ENCODE data around the gene PTPRZ1. TPM values are rescaled to one million over a fixed set of nuclear protein-coding genes. Genes with fewer than 3 reads are reported as not detected.

Gene PTPRZ1
- total RNA-seq, 3 donors from 2014 or later (not counting 1 experiment from before 2014, with no cell fraction given) = not detected

GRCh38 chr7:121832347-121832746 is 40.6 kb upstream of the PTPRZ1 start:
- TF ChIP-seq, protein P1, sequence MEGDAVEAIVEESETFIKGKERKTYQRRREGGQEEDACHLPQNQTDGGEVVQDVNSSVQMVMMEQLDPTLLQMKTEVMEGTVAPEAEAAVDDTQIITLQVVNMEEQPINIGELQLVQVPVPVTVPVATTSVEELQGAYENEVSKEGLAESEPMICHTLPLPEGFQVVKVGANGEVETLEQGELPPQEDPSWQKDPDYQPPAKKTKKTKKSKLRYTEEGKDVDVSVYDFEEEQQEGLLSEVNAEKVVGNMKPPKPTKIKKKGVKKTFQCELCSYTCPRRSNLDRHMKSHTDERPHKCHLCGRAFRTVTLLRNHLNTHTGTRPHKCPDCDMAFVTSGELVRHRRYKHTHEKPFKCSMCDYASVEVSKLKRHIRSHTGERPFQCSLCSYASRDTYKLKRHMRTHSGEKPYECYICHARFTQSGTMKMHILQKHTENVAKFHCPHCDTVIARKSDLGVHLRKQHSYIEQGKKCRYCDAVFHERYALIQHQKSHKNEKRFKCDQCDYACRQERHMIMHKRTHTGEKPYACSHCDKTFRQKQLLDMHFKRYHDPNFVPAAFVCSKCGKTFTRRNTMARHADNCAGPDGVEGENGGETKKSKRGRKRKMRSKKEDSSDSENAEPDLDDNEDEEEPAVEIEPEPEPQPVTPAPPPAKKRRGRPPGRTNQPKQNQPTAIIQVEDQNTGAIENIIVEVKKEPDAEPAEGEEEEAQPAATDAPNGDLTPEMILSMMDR (IDR thresholded peaks at IDR 0.05) = no peak
- no peak overlapping the region for H3K27ac ChIP-seq (ENCODE audit: low read length)
- Mint-ChIP-seq H3K4me3 (no peak overlapping the region), H3K4me1 (no peaks in the 10 kb centered on the region), H3K27me3 (ENCODE audit: low read depth in 2 of 2) (no peaks in the 10 kb centered on the region), H3K9me3 (peaks cover 6 to 8% of the 10 kb centered on the region in 2 donors), H3K27ac (no peak overlapping the region), H3K36me3 (no peaks in the 10 kb centered on the region)
- no peak overlapping the region for H3K4me3 ChIP-seq (ENCODE audit: low read length)
- H3K4me1 ChIP-seq (ENCODE audit: control insufficient read depth, insufficient read depth, low read length) = no peaks in the 10 kb centered on the region
- no peaks in the 10 kb centered on the region for H3K27me3 ChIP-seq (ENCODE audit: control insufficient read depth, insufficient read depth, low read length)
- intact Hi-C loops (cut with micrococcal nuclease) = no loop called here
- WGBS (ENCODE audit: insufficient coverage) = 94% methylated on average over 8 of the region's 8 CpGs
- ATAC-seq (no peak), DNase-seq (no peak)
- no peaks in the 10 kb centered on the region for H3K36me3 ChIP-seq (ENCODE audit: control insufficient read depth, insufficient read depth, low read length)
- no peaks in the 10 kb centered on the region for H3K9me3 ChIP-seq (ENCODE audit: control insufficient read depth, insufficient read depth, low read length)

- Histone ChIP-seq H3K9me3 (ENCODE audit: control insufficient read depth, insufficient read depth, low read length) (no peaks in the 10 kb centered on the region), H3K27ac (ENCODE audit: low read length) (no peak overlapping the region), H3K27me3 (ENCODE audit: control insufficient read depth, insufficient read depth, low read length) (no peaks in the 10 kb centered on the region), H3K4me1 (ENCODE audit: control insufficient read depth, insufficient read depth, low read length) (no peaks in the 10 kb centered on the region), H3K4me3 (ENCODE audit: low read length) (no peak overlapping the region), H3K36me3 (ENCODE audit: control insufficient read depth, insufficient read depth, low read length) (no peaks in the 10 kb centered on the region)
- H3K4me1 Mint-ChIP-seq = no peaks in the 10 kb centered on the region
- no peak overlapping the region for H3K4me3 Mint-ChIP-seq
- ATAC-seq (no peak), DNase-seq (no peak)
- H3K36me3 Mint-ChIP-seq = no peaks in the 10 kb centered on the region
- TF ChIP-seq, protein P1 (IDR thresholded peaks at IDR 0.05) = no peak
- intact Hi-C loops (cut with micrococcal nuclease) = no loop called here
- no peaks in the 10 kb centered on the region for H3K27me3 Mint-ChIP-seq (ENCODE audit: low read depth in 2 of 2)
- no peak overlapping the region for H3K27ac Mint-ChIP-seq
- H3K9me3 Mint-ChIP-seq = peaks cover 6 to 8% of the 10 kb centered on the region in 2 donors
These were observed 39.0 kb upstream of the PTPRZ1 start for GRCh38 chr7:121833991-121834390.

DNA sequence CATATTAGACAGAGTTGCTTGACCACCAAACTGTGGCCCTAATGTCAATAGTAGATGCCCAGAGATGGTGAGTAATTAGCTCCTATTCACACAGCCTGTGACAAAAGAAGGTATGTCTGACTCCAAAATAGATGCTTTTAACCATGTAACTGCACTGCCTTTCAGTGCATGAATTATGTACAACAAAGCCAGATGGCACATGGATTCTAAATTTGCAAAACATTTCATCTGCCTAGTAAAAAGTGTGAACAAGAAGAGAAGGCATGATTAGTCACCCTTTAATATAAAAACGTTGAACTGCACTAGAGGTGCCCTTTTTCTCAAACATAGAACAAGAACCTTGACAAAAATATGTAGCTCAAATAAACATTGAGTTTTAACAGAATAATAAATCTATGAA is 35.5 kb upstream of the PTPRZ1 start:
- no CpG with 5 or more reads among the region's 1 CpG for WGBS (ENCODE audit: insufficient coverage)
- intact Hi-C loops (cut with micrococcal nuclease) = no loop called here
- no peak overlapping the region for H3K4me3 Mint-ChIP-seq

GRCh38 chr7:121847041-121847440 is 25.9 kb upstream of the PTPRZ1 start:
- Histone ChIP-seq H3K4me1 (ENCODE audit: control insufficient read depth, insufficient read depth, low read length) (no peaks in the 10 kb centered on the region), H3K27ac (ENCODE audit: low read length) (no peak overlapping the region), H3K27me3 (ENCODE audit: control insufficient read depth, insufficient read depth, low read length) (no peaks in the 10 kb centered on the region), H3K4me3 (ENCODE audit: low read length) (no peak overlapping the region), H3K9me3 (ENCODE audit: control insufficient read depth, insufficient read depth, low read length) (no peaks in the 10 kb centered on the region), H3K36me3 (ENCODE audit: control insufficient read depth, insufficient read depth, low read length) (no peaks in the 10 kb centered on the region)
- intact Hi-C loops (cut with micrococcal nuclease) = no loop called here
- no peak overlapping the region for H3K27ac Mint-ChIP-seq
- TF ChIP-seq, protein P1 (IDR thresholded peaks at IDR 0.05) = no peak
- no peak overlapping the region for H3K4me3 Mint-ChIP-seq
- H3K4me1 Mint-ChIP-seq = no peaks in the 10 kb centered on the region
- WGBS (ENCODE audit: insufficient coverage) = 92% methylated on average over 2 of the region's 4 CpGs
- ATAC-seq (no peak), DNase-seq (no peak)
- H3K9me3 Mint-ChIP-seq = peaks cover 8 to 10% of the 10 kb centered on the region in 2 donors
- H3K27me3 Mint-ChIP-seq (ENCODE audit: low read depth in 2 of 2) = no peaks in the 10 kb centered on the region
- no peaks in the 10 kb centered on the region for H3K36me3 Mint-ChIP-seq

More for the DNA sequence above, 35.5 kb upstream of the PTPRZ1 start:
- Histone ChIP-seq H3K36me3 (ENCODE audit: control insufficient read depth, insufficient read depth, low read length) (no peaks in the 10 kb centered on the region), H3K27ac (ENCODE audit: low read length) (no peak overlapping the region), H3K4me3 (ENCODE audit: low read length) (no peak overlapping the region), H3K9me3 (ENCODE audit: control insufficient read depth, insufficient read depth, low read length) (no peaks in the 10 kb centered on the region), H3K4me1 (ENCODE audit: control insufficient read depth, insufficient read depth, low read length) (no peaks in the 10 kb centered on the region), H3K27me3 (ENCODE audit: control insufficient read depth, insufficient read depth, low read length) (no peaks in the 10 kb centered on the region)
- Mint-ChIP-seq H3K36me3 (no peaks in the 10 kb centered on the region), H3K27me3 (ENCODE audit: low read depth in 2 of 2) (no peaks in the 10 kb centered on the region), H3K4me1 (no peaks in the 10 kb centered on the region), H3K27ac (no peak overlapping the region), H3K9me3 (peaks cover 6 to 7% of the 10 kb centered on the region in 2 donors)
- ATAC-seq = no peak
- TF ChIP-seq, protein P1 (IDR thresholded peaks at IDR 0.05) = no peak
- DNase-seq = no peak

Measured in natural killer cell (primary cell).